ENCODE data around the gene AKNA.

The AKNA gene

GRCh38 chr9:114319147-114319546 is 68.6 kb downstream of the AKNA start:
- no peak for DNase-seq (ENCODE audit: low read depth)

DNA sequence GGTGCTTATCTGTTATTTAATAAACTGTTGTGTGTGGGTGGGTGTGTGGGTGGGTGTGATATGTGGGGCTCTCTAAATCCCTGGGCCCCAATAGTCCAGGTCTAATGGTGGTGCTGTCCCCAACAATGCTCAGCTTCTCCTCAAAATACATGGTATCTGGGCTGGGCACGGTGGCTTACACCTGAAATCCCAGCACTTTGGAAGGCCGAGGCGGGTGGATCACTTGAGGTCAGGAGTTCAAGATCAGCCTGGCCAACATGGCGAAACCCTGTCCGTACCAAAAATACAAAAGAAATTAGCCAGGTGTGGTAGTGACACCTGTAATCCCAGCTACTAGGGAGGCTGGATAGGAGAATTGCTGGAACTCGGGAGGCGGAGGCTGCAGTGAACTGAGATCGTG is 69.4 kb downstream of the AKNA start:
- no peak for DNase-seq (ENCODE audit: low read depth)

DNA sequence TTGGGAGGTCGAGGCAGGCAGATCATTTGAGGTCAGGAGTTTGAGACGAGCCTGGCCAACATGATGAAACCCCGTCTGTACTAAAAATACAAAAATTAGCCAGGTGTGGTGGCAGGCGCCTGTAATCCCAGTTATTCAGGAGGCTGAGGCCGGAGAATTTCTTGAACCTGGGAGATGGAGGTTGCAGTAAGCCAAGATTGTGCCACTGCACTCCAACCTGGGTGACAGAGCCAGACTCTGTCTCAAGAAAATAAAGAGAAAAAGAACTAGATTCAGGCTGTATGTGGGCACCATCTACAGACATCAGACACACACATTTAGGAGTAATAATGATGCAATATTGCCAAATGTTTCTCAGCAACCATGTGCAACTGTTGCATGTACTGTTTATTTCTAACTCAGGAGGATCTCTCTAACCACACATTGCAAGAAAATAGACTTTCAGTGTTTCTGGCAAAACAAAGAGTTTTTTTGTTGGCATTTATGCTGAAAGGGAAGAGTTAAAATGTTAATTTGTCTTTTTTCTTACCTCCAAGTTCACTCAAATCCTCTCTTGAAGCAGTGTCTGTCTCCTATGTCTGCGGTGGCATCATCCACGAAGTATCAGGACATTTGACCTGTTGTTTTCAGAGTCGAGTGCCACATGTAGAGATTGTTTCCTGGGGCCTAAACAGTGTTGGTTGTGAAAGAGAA is 70.0 kb downstream of the AKNA start:
- peak; percentile 90 for DNase-seq (ENCODE audit: low read depth)

- no peak for DNase-seq (ENCODE audit: low read depth)
These were observed 71.1 kb downstream of the AKNA start for GRCh38 chr9:114316605-114317230.

DNA sequence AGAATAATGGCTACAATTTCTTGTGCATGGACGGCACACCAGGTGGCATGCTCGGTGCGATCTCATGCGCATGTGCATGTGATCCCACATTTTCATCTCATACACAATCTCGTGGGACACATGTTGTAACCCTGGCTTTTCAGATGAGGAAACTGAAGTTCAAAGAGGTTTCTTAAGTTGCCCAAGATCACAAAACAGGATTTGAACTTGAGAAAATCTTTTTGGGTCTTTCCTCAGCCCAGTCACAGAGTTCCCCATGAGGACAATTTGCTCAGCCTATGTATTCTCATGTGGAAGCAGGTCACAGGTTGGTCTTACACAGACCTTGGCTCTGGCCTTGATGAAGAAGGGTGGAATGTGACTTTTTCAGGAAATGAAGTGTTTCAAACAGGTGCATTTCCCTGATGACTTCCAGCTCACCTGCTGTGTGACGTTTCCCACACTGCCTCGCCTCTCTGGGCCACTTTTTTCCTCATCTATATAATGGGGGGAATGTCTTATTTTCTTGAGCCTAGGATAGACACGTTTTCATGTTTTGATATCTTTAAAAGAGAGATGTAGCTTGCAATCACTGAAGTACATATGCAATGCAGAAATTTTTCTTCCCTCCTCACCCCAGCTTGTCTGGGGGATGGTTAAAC is 71.9 kb downstream of the AKNA start:
- DNase-seq (ENCODE audit: low read depth), result no peak

DNA sequence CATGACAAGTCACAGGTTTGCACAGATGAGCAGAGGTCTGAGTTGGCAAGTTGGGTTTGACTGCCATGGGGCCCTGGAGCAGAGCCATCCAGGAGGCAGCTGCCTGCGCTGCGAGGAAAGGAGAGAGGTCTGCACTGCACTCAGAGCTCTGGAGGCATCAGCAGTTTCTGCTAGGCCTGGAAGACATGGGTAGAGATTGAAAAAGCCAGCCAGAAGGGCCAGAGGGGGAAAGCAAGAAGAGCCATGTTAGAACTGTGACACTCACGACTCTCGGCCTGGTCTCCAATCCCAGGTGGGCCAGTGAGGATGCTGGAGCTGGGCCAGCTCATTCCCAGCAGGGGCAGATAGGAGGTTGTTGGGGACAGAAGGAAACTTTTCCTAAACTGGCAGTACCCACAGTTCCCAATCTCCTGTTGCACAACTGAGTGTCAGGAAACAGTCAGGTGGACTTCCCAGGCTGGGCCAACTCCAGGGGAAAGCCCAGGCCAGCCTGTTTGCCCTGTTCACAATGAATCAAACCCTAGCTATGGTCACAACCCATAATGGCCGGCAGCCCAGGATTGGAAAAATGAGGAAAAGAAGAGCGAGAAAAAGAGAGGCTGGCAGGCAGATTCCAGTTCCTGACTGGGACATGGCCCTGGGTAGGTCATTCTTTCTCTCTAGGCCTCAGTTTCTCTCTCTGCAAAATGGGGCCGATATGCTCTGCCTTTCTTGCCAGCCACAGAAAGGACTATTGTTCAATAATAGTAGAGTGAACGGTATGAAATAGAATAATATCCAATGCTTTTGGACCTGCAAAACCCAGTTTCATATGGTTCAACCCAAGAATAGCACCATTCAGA is 72.7 kb downstream of the AKNA start:
- DNase-seq (ENCODE audit: low read depth), result peak; percentile 56

DNA sequence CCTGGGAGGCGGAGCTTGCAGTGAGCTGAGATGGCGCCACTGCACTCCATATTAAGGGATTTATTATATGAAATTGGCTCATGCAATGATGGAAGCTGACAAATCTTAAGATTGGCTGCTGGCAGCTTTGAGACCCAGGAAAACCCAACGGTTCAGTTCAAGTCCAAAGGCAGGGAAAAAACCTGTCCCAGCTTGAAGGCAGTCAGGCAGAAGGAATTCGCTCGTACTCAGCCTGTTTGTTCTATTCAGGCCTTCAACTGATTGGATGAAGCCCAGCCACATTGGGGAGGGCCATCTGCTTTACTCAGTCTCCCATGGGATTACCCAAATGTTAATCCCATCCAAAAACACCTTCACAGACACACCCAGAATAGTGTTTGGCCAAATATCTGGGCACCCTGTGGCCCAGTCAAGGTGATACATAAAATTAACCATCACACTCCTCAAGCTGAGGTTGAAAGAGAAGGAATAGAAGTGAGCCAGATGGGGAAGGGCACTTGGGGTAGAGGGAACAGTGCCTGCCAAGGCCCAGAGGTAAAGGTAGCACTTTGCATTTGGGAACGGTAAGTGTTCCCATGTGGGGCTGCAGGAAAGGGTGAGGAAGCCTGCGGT is 73.4 kb downstream of the AKNA start:
- DNase-seq (ENCODE audit: low read depth), result no peak

DNA sequence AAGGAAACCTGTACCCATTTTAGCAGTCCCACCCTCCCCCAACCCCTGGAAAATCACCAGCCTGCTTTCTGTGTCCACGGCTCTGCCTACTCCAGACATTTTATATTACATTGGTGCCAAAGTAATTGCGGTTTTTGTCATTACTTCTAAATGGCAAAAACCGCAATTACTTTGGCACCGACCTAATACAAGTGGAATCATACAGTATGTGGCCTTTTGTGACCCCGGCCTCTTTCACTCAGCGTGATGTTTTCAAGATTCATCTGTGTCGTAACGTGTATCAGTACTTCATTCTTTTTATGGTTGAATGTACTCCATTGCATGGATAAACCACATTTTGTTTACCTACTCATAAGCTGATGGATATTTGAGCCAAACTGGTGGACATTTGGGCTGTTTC is 74.6 kb downstream of the AKNA start:
- no peak for DNase-seq (ENCODE audit: low read depth)

DNA sequence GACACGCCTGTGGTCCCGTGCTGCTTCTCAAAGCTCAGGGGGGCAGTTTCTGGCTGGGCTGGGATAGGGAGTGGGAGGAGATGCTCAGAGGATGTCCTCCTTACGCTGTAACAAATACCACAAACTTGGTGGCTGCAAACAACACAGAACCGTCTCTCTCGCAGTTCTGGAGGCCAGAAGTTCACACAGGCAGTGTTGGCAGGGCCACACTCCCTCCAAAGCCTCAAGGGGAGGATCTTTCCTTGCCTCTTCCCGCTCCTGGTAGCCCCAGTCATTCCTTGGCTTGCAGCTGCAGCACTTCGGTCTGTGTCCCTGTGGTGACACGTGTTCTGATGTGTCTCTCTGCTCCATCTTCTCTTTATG is 75.3 kb downstream of the AKNA start:
- DNase-seq (ENCODE audit: low read depth), result no peak

DNA sequence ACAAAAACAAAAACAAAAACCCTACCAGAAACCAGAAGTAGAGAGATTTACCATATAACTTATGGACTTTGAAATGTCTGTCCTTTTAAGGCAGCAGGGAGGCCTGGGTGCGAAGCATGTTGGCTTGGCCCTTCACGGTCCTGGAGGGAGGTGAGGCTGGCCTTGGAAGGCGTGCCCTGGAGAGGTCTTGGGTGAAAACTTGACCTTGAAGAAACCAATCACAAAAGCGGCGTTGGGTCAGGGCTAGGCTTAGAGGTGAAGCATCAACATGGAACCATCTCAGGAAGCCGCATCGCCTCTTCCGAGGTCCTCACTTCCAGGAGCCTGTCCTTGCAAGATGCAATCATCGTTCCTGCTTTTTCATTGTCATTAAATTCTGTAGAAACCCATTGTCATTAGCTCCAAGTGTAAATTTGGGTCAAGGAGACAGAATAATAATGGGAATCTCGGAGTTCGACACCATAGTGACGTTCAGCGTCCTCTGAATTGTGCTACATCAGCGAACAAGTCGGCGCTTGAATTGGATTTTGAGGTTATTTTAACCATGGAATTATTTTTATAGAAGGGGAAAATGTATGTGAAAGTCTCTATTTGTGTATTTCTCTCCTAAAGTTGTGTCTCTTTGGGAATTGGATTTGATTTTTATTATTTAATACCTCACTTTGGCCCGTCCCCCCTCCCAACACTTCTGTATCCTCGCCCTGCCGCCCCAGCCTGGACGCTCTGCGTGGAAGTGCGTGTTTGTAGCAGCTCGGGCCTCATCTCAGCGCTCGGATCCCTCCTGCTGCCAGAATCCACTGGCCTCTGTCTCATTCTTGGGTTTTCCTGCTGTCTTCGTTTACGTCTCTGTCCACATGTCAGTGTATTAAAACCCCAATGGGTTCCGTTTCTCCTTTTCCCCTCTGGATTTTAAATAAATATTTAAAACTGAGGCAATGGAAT is 75.9 kb downstream of the AKNA start:
- no peak for DNase-seq (ENCODE audit: low read depth)

DNA sequence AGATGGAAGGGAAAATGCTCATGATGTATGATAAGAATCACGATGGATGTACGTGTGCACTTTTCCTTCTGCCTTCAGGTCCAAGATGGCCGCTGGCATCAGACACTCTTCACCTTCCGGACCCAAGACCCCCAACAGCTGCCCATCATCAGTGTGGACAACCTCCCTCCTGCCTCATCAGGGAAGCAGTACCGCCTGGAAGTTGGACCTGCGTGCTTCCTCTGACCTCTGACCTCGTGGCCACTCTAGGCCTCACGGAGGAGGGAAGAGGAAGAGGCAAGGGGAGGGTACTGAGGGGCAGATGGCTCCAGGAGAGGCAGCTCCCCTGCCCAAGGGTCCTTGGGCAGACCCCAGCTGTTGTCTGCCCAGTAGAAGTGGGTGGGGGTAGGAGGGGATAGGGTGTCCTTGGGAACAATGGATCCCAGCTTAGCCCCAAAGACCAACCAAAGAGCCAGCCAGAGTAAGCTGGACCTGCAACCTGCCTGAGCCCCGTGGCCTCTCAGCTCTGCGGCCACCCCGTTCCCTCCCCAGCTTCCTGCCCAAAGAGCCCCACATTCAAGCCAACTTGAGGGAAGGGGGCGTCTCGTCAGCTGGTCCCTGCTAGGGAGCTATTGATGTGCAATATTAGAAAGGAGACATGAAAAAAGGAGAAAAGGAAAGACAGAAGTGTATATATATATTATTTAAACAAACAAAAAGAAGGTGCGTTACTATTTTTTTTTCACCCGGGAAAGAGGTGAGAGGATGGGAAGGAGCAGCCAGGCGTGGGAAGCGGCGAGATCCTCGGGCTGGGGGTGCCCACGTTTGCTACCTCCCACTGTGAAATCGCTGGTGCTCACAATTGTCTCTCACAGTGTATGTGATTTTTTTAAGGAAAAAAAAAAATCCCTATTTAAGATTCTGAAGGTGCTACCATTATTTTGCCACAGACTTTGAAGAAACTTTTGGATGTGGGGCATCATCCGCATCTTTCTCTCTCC is 77.0 kb downstream of the AKNA start:
- DNase-seq (ENCODE audit: low read depth), result no peak

DNA sequence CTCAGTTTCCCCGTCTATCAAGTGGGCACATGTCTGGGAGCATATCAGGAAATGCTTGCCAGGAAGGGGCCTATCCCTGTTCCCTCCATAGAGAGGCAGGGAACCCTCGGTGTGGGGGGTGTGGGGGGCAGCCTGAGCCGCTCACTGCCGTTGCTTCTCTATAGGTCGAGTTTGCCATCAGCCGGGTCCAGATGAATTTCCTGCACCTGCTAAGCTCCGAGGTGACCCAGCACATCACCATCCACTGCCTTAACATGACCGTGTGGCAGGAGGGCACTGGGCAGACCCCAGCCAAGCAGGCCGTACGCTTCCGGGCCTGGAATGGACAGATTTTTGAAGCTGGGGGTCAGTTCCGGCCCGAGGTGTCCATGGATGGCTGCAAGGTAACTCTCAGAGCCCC is 78.7 kb downstream of the AKNA start:
- no peak for DNase-seq (ENCODE audit: low read depth)

- DNase-seq (ENCODE audit: low read depth), result no peak
These were observed 79.3 kb downstream of the AKNA start for GRCh38 chr9:114308361-114308950.

DNA sequence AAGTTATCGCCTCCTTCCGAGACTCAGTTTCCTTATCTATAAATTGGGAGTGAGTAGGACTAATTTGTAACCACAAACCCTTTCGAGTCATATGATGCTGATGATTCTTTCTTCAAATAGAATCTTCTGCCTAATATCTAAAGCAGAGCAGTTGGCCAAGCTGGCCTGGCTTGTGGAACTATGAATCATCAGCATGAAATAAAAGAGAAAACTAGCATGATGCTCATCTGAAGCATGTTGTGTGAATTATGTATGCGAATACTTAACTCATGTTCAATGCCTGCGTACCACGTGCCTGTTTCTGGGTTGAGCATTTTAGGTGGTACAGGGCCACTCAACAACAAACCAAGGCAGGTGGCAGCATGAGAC is 79.9 kb downstream of the AKNA start:
- peak; percentile 43 for DNase-seq (ENCODE audit: low read depth)

GRCh38 chr9:114304416-114305188 is 83.2 kb downstream of the AKNA start:
- no peak for DNase-seq (ENCODE audit: low read depth)

DNA sequence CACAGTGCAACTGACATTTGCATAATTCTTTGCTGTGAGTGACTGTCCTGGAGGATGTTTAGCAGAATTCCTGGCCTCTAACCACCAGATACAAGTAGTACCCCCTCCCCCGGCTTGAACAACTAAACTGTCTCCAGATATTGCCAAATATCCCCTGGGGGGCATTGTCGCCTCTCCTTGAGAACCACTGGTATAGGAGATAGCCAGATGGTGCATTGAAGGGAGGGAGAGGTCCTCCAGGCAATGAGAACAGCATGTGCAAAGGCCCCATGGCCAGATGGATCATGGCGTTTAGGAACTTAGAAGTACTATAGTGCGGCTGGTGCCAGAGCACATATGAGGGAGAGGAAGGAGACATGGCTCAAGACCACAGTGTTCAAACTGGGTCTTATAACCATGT is 83.8 kb downstream of the AKNA start:
- no peak for DNase-seq (ENCODE audit: low read depth)

DNA sequence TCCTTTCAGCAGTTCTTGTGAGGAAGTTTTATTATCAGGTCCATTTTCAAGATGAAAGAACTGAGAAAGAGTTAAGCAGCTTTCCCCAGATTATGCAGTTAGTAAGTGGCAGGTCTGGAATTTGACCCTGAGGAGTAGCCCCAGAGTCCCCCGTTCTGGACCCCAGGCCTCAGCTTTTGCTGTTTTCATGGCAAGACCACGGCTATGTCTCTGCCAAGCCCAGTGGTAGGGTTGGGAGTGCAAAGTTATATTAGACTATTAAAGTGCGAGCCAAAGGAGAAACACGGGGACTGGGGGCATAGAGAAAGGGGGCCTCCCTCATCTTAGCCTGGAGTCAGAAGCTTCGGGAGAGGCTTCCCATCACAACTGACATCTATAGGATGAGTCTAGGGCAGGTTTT is 84.2 kb downstream of the AKNA start:
- DNase-seq (ENCODE audit: low read depth), result no peak

GRCh38 chr9:114302727-114303126 is 85.1 kb downstream of the AKNA start:
- no peak for DNase-seq (ENCODE audit: low read depth)

All from fibroblast of gingiva (primary cell).